Activated T-cell treated with anti-CD3 and anti-CD28 coated beads, Interleukin-2, amount 50 U/mL, for 24 hours (primary cell): ENCODE measurements around the gene ESR1.
"Not testable (repeated sequence)": the region's sequence is repeated elsewhere in the genome, so short reads cannot be mapped to it uniquely, and the experiment has no call there.

Source experiments
- DNase-seq: peaks from one replicate; pipeline ENCODE4 v3.0.0-alpha.2; 2020
- H3K27ac Mint-ChIP-seq: 2 replicates; pipeline ENCODE4 v1.8.0; 2020; ENCODE audit warnings: mild to moderate bottlenecking, mixed read lengths
- H3K27me3 Mint-ChIP-seq: 2 replicates; pipeline ENCODE4 v1.8.0; 2020; ENCODE audit warnings: mixed read lengths
- H3K36me3 Mint-ChIP-seq: 2 replicates; pipeline ENCODE4 v1.8.0; 2020; ENCODE audit warnings: low read depth, mixed read lengths
- H3K4me1 Mint-ChIP-seq: 2 replicates; pipeline ENCODE4 v1.8.0; 2020; ENCODE audit warnings: low read depth, mixed read lengths
- H3K4me3 Mint-ChIP-seq: 2 replicates; pipeline ENCODE4 v1.8.0; 2020; ENCODE audit warnings: mild to moderate bottlenecking, moderate library complexity, mixed read lengths
- H3K9me3 Mint-ChIP-seq: 2 replicates; pipeline ENCODE4 v1.8.0; 2020; ENCODE audit warnings: mixed read lengths

ESR1 gene

GRCh38 chr6:151959086-151959485 lies 151.6 kb downstream of the ESR1 start:
- peaks cover 9% of the 10 kb centered on the region for H3K9me3 Mint-ChIP-seq
- no peak overlapping the region for H3K4me3 Mint-ChIP-seq
- H3K4me1 Mint-ChIP-seq, result peaks cover 14% of the 10 kb centered on the region
- H3K36me3 Mint-ChIP-seq, result no peaks in the 10 kb centered on the region
- no peak for DNase-seq
- no peak overlapping the region for H3K27ac Mint-ChIP-seq
- peaks cover 32% of the 10 kb centered on the region for H3K27me3 Mint-ChIP-seq

DNA sequence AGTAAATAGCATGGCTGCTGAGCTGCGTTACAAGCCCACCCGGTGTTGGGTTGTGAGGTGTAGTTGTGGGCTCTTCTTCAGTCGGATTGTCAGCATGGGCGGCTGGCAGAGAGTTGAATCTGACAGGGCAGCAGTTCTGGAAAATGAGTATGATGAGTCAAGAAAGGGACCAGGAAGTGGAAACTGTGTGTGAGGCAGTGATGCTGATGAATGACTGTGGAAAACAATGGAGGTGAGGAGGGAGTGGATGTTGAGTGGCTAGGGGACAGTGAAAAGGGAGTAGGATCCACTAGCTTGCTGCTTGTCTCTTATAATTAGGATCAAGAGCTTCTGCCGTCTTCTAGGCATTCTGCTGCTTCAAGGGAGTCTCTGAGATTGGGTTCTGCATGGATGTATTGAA lies 154.3 kb downstream of the ESR1 start:
- no peak overlapping the region for H3K4me3 Mint-ChIP-seq
- no peaks in the 10 kb centered on the region for H3K36me3 Mint-ChIP-seq
- DNase-seq, result no peak
- H3K9me3 Mint-ChIP-seq, result peaks cover 9% of the 10 kb centered on the region
- peaks cover 42% of the 10 kb centered on the region for H3K27me3 Mint-ChIP-seq
- peaks cover 14% of the 10 kb centered on the region for H3K4me1 Mint-ChIP-seq
- no peak overlapping the region for H3K27ac Mint-ChIP-seq

DNA sequence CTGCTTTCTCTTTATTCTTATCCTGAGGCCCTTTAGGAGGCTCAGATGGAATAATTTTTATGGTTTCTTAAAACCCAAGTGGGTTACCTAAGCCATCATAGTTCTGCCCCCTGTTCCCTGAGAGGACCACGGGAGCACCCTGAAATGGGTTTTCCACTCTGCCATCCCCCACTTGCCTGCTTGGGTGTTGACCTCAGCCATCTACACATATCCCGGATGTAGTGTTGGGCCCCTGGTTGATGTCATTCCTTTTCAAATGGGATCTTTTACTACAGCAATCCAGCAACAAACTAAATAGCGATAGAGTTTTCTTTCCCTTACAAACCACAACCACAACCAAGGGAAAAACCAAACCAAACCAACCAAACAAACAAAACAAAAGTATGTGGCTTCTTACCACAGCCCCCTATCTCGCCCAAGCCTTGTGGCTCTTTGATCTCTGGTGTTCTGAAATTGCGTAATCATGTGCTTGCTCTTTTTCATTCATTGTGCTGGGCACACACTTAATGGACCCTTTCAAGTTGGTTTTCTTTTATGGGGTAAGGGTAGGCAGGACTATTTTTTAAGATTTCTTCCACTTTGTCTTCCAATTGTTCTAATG lies 154.9 kb downstream of the ESR1 start:
- H3K9me3 Mint-ChIP-seq, result peaks cover 9% of the 10 kb centered on the region
- peaks cover 48% of the 10 kb centered on the region for H3K27me3 Mint-ChIP-seq
- no peaks in the 10 kb centered on the region for H3K36me3 Mint-ChIP-seq
- peaks cover 14% of the 10 kb centered on the region for H3K4me1 Mint-ChIP-seq
- no peak for DNase-seq
- no peak overlapping the region for H3K4me3 Mint-ChIP-seq
- H3K27ac Mint-ChIP-seq, result no peak overlapping the region

DNA sequence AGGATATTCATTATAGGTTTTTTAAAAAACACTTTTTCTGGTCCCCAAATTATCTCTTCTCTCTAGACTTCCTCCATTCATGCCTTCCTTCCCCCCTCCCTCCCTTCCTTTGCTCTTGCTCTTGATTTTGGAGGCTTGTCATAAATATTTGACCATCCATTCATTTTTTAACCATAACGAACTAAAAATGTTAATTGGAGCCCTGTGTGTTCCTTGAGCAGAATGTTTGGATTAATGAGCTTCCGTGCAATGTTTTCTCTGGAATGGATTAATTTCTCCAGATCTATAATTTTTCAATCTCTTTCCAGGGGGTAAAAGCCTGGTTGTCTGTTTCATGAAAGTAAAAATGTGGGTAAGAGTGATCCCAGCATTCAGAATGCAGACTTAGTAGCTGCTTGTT lies 155.5 kb downstream of the ESR1 start:
- Mint-ChIP-seq H3K4me3 (no peak overlapping the region), H3K27me3 (peaks cover 54% of the 10 kb centered on the region), H3K36me3 (no peaks in the 10 kb centered on the region)

DNA sequence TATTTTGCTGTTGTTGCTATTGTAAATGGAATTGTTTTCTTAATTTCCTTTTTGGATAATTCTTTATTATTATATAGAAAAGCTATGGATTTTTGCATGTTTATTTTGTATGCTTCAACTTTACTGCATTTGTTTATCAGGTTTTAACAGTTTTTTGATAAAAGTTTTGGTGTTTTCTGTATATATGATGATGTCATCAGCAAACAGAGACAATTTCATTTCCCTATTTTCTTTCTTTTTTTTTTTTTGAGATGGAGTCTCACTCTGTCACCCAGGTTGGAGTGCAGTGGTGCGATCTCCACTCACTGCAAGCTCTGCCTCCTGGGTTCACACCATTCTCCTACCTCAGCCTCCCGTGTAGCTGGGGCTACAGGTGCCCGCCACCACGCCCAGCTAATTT lies 156.9 kb downstream of the ESR1 start:
- DNase-seq, H3K36me3 Mint-ChIP-seq, H3K9me3 Mint-ChIP-seq, H3K27ac Mint-ChIP-seq, H3K4me3 Mint-ChIP-seq: not testable (repeated sequence)
- Mint-ChIP-seq H3K4me1 (peaks cover 14% of the 10 kb centered on the region), H3K27me3 (peaks cover 52% of the 10 kb centered on the region)

More for the DNA sequence above, 155.5 kb downstream of the ESR1 start:
- Mint-ChIP-seq H3K4me1 (peaks cover 14% of the 10 kb centered on the region), H3K9me3 (peaks cover 9% of the 10 kb centered on the region), H3K27ac (no peak overlapping the region)
- DNase-seq, result no peak

DNA sequence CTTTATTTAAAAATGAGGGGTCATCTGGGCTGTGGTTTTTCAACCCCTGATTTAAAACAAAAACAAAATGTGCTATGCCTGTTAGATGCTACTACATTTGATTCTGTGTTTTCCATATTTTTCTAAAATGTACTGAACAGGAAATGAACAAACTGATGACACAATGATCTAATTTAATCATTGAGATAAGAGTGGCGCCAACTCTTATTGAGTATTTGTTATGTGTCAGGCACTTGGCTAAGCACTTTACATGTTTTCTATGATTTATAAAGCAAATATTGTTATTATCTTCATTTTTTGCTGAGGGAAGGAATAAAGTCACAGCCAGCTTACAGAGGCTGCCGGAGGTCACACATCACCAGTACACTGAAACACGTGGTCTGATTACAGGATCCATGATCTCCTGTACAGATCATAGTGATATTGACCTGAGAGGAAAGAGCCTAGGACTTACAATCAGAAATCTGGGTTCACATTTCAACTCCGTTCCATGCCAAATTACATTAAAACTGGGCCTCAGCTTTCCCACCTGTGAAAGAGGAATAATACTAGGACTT lies 166.7 kb downstream of the ESR1 start:
- DNase-seq, result no peak
- H3K36me3 Mint-ChIP-seq, result no peaks in the 10 kb centered on the region
- H3K4me1 Mint-ChIP-seq, result no peaks in the 10 kb centered on the region
- H3K9me3 Mint-ChIP-seq, result no peaks in the 10 kb centered on the region
- no peak overlapping the region for H3K27ac Mint-ChIP-seq
- H3K27me3 Mint-ChIP-seq, result peaks cover 22% of the 10 kb centered on the region
- no peak overlapping the region for H3K4me3 Mint-ChIP-seq

DNA sequence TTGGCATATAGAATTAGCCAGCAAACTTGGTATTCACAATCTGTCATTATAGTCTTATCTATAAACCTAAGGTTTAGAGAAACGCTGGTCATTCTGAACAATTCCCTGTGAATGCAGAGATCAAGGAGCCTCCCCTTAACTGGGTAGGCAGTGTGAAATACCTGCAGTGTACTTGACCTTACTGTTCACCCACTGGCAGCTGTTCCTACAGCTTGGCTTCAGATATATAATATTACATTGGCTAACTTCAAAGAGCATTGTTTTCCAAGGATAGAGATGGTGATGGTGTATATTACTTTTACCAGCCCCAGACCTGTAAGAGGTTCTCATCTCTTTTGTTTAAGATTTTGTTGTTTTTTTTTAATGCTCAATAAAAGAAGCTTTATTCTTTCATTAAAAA lies 168.3 kb downstream of the ESR1 start:
- Mint-ChIP-seq H3K9me3 (no peaks in the 10 kb centered on the region), H3K36me3 (no peaks in the 10 kb centered on the region), H3K4me1 (no peaks in the 10 kb centered on the region), H3K27ac (no peak overlapping the region), H3K27me3 (peaks cover 13% of the 10 kb centered on the region), H3K4me3 (no peak overlapping the region)
- no peak for DNase-seq

GRCh38 chr6:151988199-151988598 lies 180.7 kb downstream of the ESR1 start:
- H3K9me3 Mint-ChIP-seq, H3K27ac Mint-ChIP-seq, DNase-seq, H3K36me3 Mint-ChIP-seq, H3K4me1 Mint-ChIP-seq, H3K4me3 Mint-ChIP-seq: not testable (repeated sequence)
- H3K27me3 Mint-ChIP-seq, result peaks cover 13% of the 10 kb centered on the region

DNA sequence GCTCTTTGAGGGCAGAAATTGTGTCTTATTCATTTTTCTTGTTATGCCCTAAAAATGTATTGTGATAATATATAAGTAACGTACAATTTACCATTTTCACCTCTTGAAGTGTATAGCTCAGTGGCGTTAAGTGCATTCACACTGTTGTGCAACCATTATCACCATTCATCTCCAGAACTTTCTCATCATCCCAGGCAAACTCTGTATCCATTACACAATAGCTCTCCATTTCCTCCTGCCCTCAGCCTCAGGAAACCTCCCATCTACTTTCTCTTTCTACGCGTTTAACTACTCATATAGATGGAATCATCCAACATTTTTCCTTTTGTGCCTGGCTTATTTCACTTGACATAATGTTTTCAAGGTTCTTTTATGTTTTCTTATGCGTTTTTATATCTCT lies 184.6 kb downstream of the ESR1 start:
- H3K9me3 Mint-ChIP-seq, result no peaks in the 10 kb centered on the region
- DNase-seq, result no peak
- no peaks in the 10 kb centered on the region for H3K36me3 Mint-ChIP-seq
- no peak overlapping the region for H3K27ac Mint-ChIP-seq
- H3K4me3 Mint-ChIP-seq, result no peak overlapping the region
- no peaks in the 10 kb centered on the region for H3K4me1 Mint-ChIP-seq
- H3K27me3 Mint-ChIP-seq, result peaks cover 14% of the 10 kb centered on the region

DNA sequence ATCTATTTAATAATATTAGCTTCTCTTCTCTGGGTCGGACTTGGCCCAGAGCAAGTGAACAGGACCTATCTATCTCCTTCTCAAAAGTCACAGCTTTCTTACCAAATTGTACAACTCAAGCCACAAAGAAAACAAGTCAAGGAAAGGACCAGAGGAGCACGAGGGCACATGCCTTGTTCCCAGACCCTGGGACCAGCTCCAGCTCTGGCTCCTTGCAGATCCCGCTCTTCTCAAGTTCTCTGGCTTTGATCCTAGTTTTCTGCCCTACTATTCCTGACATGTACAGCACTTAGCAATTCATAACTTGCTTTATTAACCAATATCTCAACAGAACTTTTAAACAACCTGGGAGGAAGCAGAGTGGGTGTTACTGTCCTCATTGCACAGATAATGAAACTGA lies 185.9 kb downstream of the ESR1 start:
- H3K4me3 Mint-ChIP-seq, result no peak overlapping the region
- DNase-seq, result no peak
- peaks cover 10% of the 10 kb centered on the region for H3K27me3 Mint-ChIP-seq
- H3K36me3 Mint-ChIP-seq, result no peaks in the 10 kb centered on the region
- no peak overlapping the region for H3K27ac Mint-ChIP-seq
- no peaks in the 10 kb centered on the region for H3K4me1 Mint-ChIP-seq
- no peaks in the 10 kb centered on the region for H3K9me3 Mint-ChIP-seq

GRCh38 chr6:151998784-151999183 lies 191.3 kb downstream of the ESR1 start:
- no peaks in the 10 kb centered on the region for H3K9me3 Mint-ChIP-seq
- no peak for DNase-seq
- no peaks in the 10 kb centered on the region for H3K36me3 Mint-ChIP-seq
- no peaks in the 10 kb centered on the region for H3K4me1 Mint-ChIP-seq
- H3K27me3 Mint-ChIP-seq, result peaks cover 6% of the 10 kb centered on the region
- H3K27ac Mint-ChIP-seq, result no peak overlapping the region
- no peak overlapping the region for H3K4me3 Mint-ChIP-seq

GRCh38 chr6:151999194-151999593 lies 191.7 kb downstream of the ESR1 start:
- DNase-seq, result no peak
- Mint-ChIP-seq H3K4me3 (no peak overlapping the region), H3K27ac (no peak overlapping the region), H3K4me1 (no peaks in the 10 kb centered on the region), H3K36me3 (no peaks in the 10 kb centered on the region), H3K27me3 (peaks cover 6% of the 10 kb centered on the region), H3K9me3 (no peaks in the 10 kb centered on the region)

GRCh38 chr6:152001408-152001807 lies 193.9 kb downstream of the ESR1 start:
- Mint-ChIP-seq H3K4me3 (no peak overlapping the region), H3K27ac (no peak overlapping the region), H3K4me1 (no peaks in the 10 kb centered on the region), H3K36me3 (no peaks in the 10 kb centered on the region), H3K9me3 (no peaks in the 10 kb centered on the region), H3K27me3 (no peaks in the 10 kb centered on the region)
- DNase-seq, result no peak

DNA sequence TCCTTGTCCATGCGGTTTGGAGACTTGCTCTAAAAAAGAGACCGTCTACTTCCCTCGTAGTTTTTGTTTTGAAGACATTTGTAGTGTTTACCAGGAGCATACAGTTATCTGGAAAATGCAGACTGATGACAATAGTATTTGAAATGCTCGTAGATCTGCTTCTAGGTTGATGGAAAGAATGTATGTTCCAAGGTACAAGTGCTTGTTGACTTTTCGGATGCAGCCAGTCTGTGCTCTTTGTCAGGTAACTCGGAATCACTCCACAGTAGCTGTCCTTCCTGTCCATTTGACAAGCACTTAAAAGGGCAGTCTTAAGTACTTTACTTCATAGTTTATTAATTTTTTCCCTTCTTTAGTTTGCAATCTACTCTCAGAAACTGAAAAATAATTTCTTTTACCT lies 194.8 kb downstream of the ESR1 start:
- no peak overlapping the region for H3K27ac Mint-ChIP-seq
- no peaks in the 10 kb centered on the region for H3K9me3 Mint-ChIP-seq
- DNase-seq, result no peak

DNA sequence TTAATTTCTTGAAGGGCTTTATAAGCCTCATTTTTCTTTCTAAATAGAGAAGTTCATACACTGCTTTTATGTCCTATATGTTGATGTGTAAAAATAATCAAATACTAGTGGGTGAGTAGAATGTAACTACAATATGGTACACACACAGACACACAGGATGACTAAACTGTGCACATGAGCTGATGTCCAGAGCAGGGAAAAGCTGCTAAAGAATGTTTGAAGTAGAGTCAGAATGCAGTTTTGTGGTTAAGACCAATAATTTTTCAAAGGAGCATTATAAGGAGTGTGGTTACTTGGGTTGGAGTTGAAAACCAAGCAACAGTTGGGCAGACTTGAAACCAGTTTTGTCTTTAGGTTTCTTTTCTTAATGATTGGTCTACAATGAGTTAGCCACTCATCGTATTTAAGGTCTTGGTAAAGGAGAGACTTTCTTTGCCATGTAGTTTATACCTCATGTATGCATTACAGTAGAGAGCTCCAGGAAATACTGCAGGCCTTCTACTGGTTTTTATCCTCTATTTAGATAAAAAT lies 196.6 kb downstream of the ESR1 start:
- DNase-seq, result no peak

More for the DNA sequence above, 194.8 kb downstream of the ESR1 start:
- H3K4me1 Mint-ChIP-seq, result no peaks in the 10 kb centered on the region
- peaks cover 3% of the 10 kb centered on the region for H3K27me3 Mint-ChIP-seq
- no peak overlapping the region for H3K4me3 Mint-ChIP-seq
- H3K36me3 Mint-ChIP-seq, result no peaks in the 10 kb centered on the region

More for the DNA sequence above, 196.6 kb downstream of the ESR1 start:
- Mint-ChIP-seq H3K27me3 (peaks cover 3% of the 10 kb centered on the region), H3K9me3 (no peaks in the 10 kb centered on the region), H3K4me1 (no peaks in the 10 kb centered on the region), H3K36me3 (no peaks in the 10 kb centered on the region), H3K27ac (no peak overlapping the region), H3K4me3 (no peak overlapping the region)
